ENCODE results near the gene GREB1L.

The GREB1L gene

GRCh38 chr18:21522530-21522929 is 280.5 kb downstream of the GREB1L start:
- ChIA-PET CTCF (no interaction called here), POLR2A (no interaction called here)
- Histone ChIP-seq H3K9me3 (ENCODE audit: control extremely low read depth in 1 of 5, control insufficient read depth in 4 of 5, insufficient read depth in 2 of 5, low read depth in 1 of 5, low read length in 4 of 5) (no peaks in the 10 kb centered on the region), H3K4me1 (ENCODE audit: control extremely low read depth in 1 of 4, control insufficient read depth in 4 of 4, insufficient read depth in 4 of 4, low read length in 3 of 4) (no peaks in the 10 kb centered on the region), H3K27ac (ENCODE audit: insufficient read depth in 1 of 2, low read depth in 1 of 2, low read length in 2 of 2, poor library complexity in 1 of 2, severe bottlenecking in 2 of 2) (no peak overlapping the region), H3K36me3 (ENCODE audit: control insufficient read depth in 4 of 4, insufficient read depth in 4 of 4, low read length in 3 of 4) (peaks cover 5 to 31% (median 20%) of the 10 kb centered on the region in 4 experiments), H3K4me3 (ENCODE audit: control insufficient read depth in 1 of 7, extremely low read depth in 1 of 7, insufficient read depth in 4 of 7, low read depth in 2 of 7, low read length in 6 of 7) (no peak overlapping the region), H3K27me3 (replicated peaks in 2 of 5; ENCODE audit: control insufficient read depth in 4 of 5, insufficient read depth in 5 of 5, low read length in 4 of 5) (no peaks in the 10 kb centered on the region)
- 100% methylated on average over 6 of the region's 6 CpGs for WGBS (ENCODE audit: insufficient coverage)
- no peak for DNase-seq

- no peak for DNase-seq
- Histone ChIP-seq H3K4me3 (ENCODE audit: control insufficient read depth in 1 of 7, extremely low read depth in 1 of 7, insufficient read depth in 4 of 7, low read depth in 2 of 7, low read length in 6 of 7) (no peak overlapping the region), H3K4me1 (ENCODE audit: control extremely low read depth in 1 of 4, control insufficient read depth in 4 of 4, insufficient read depth in 4 of 4, low read length in 3 of 4) (no peaks in the 10 kb centered on the region), H3K36me3 (ENCODE audit: control insufficient read depth in 4 of 4, insufficient read depth in 4 of 4, low read length in 3 of 4) (peaks cover 5 to 45% (median 27%) of the 10 kb centered on the region in 4 experiments), H3K27ac (ENCODE audit: insufficient read depth in 1 of 2, low read depth in 1 of 2, low read length in 2 of 2, poor library complexity in 1 of 2, severe bottlenecking in 2 of 2) (no peak overlapping the region), H3K27me3 (replicated peaks in 2 of 5; ENCODE audit: control insufficient read depth in 4 of 5, insufficient read depth in 5 of 5, low read length in 4 of 5) (no peaks in the 10 kb centered on the region), H3K9me3 (ENCODE audit: control extremely low read depth in 1 of 5, control insufficient read depth in 4 of 5, insufficient read depth in 2 of 5, low read depth in 1 of 5, low read length in 4 of 5) (no peaks in the 10 kb centered on the region)
- 100% methylated on average over 1 of the region's 2 CpGs for WGBS (ENCODE audit: insufficient coverage)
- ChIA-PET POLR2A (no interaction called here), CTCF (no interaction called here)
Measured at GRCh38 chr18:21525916-21526315, 283.9 kb downstream of the GREB1L start.

GRCh38 chr18:21526463-21526862 is 284.4 kb downstream of the GREB1L start:
- H3K4me1 ChIP-seq (ENCODE audit: control extremely low read depth in 1 of 4, control insufficient read depth in 4 of 4, insufficient read depth in 4 of 4, low read length in 3 of 4), result no peaks in the 10 kb centered on the region
- H3K9me3 ChIP-seq (ENCODE audit: control extremely low read depth in 1 of 5, control insufficient read depth in 4 of 5, insufficient read depth in 2 of 5, low read depth in 1 of 5, low read length in 4 of 5), result no peaks in the 10 kb centered on the region
- POLR2A ChIA-PET, result no interaction called here
- H3K4me3 ChIP-seq (ENCODE audit: control insufficient read depth in 1 of 7, extremely low read depth in 1 of 7, insufficient read depth in 4 of 7, low read depth in 2 of 7, low read length in 6 of 7), result no peak overlapping the region
- DNase-seq, result no peak
- H3K27ac ChIP-seq (ENCODE audit: insufficient read depth in 1 of 2, low read depth in 1 of 2, low read length in 2 of 2, poor library complexity in 1 of 2, severe bottlenecking in 2 of 2), result no peak overlapping the region
- H3K36me3 ChIP-seq (ENCODE audit: control insufficient read depth in 4 of 4, insufficient read depth in 4 of 4, low read length in 3 of 4), result peaks cover 5 to 50% (median 31%) of the 10 kb centered on the region in 4 experiments
- CTCF ChIA-PET, result interaction anchor here (0.6 kb wide), 1 partner anchor 9 kb away, joined by 3 read pairs; no protein-coding TSS in a partner anchor
- WGBS (ENCODE audit: insufficient coverage), result 100% methylated on average over 1 of the region's 2 CpGs
- no peaks in the 10 kb centered on the region for H3K27me3 ChIP-seq (replicated peaks in 2 of 5; ENCODE audit: control insufficient read depth in 4 of 5, insufficient read depth in 5 of 5, low read length in 4 of 5)

- DNase-seq, result no peak
- Histone ChIP-seq H3K36me3 (ENCODE audit: control insufficient read depth in 4 of 4, insufficient read depth in 4 of 4, low read length in 3 of 4) (peaks cover 20 to 64% (median 37%) of the 10 kb centered on the region in 4 experiments), H3K27me3 (replicated peaks in 2 of 5; ENCODE audit: control insufficient read depth in 4 of 5, insufficient read depth in 5 of 5, low read length in 4 of 5) (no peaks in the 10 kb centered on the region), H3K4me3 (ENCODE audit: control insufficient read depth in 1 of 7, extremely low read depth in 1 of 7, insufficient read depth in 4 of 7, low read depth in 2 of 7, low read length in 6 of 7) (no peak overlapping the region), H3K9me3 (ENCODE audit: control extremely low read depth in 1 of 5, control insufficient read depth in 4 of 5, insufficient read depth in 2 of 5, low read depth in 1 of 5, low read length in 4 of 5) (no peaks in the 10 kb centered on the region), H3K27ac (ENCODE audit: insufficient read depth in 1 of 2, low read depth in 1 of 2, low read length in 2 of 2, poor library complexity in 1 of 2, severe bottlenecking in 2 of 2) (no peak overlapping the region), H3K4me1 (ENCODE audit: control extremely low read depth in 1 of 4, control insufficient read depth in 4 of 4, insufficient read depth in 4 of 4, low read length in 3 of 4) (no peaks in the 10 kb centered on the region)
- CTCF ChIA-PET, result no interaction called here
- POLR2A ChIA-PET, result no interaction called here
- WGBS (ENCODE audit: insufficient coverage), result no CpG with 5 or more reads among the region's 1 CpG
Measured at GRCh38 chr18:21534327-21534726, 292.3 kb downstream of the GREB1L start.

GRCh38 chr18:21538230-21538629 is 296.2 kb downstream of the GREB1L start:
- POLR2A ChIA-PET, result no interaction called here
- no peaks in the 10 kb centered on the region for H3K27me3 ChIP-seq (replicated peaks in 2 of 5; ENCODE audit: control insufficient read depth in 4 of 5, insufficient read depth in 5 of 5, low read length in 4 of 5)
- no peak for DNase-seq
- H3K4me3 ChIP-seq (ENCODE audit: control insufficient read depth in 1 of 7, extremely low read depth in 1 of 7, insufficient read depth in 4 of 7, low read depth in 2 of 7, low read length in 6 of 7), result no peak overlapping the region
- H3K36me3 ChIP-seq (ENCODE audit: control insufficient read depth in 4 of 4, insufficient read depth in 4 of 4, low read length in 3 of 4), result peaks cover 15 to 50% (median 25%) of the 10 kb centered on the region in 4 experiments
- WGBS (ENCODE audit: insufficient coverage), result no CpG with 5 or more reads among the region's 3 CpGs
- no peaks in the 10 kb centered on the region for H3K9me3 ChIP-seq (ENCODE audit: control extremely low read depth in 1 of 5, control insufficient read depth in 4 of 5, insufficient read depth in 2 of 5, low read depth in 1 of 5, low read length in 4 of 5)
- CTCF ChIA-PET, result no interaction called here
- H3K4me1 ChIP-seq (ENCODE audit: control extremely low read depth in 1 of 4, control insufficient read depth in 4 of 4, insufficient read depth in 4 of 4, low read length in 3 of 4), result no peaks in the 10 kb centered on the region
- H3K27ac ChIP-seq (ENCODE audit: insufficient read depth in 1 of 2, low read depth in 1 of 2, low read length in 2 of 2, poor library complexity in 1 of 2, severe bottlenecking in 2 of 2), result no peak overlapping the region

- H3K4me3 ChIP-seq (ENCODE audit: control insufficient read depth in 1 of 7, extremely low read depth in 1 of 7, insufficient read depth in 4 of 7, low read depth in 2 of 7, low read length in 6 of 7), result no peak overlapping the region
- ChIA-PET POLR2A (no interaction called here), CTCF (no interaction called here)
- no peak overlapping the region for H3K27ac ChIP-seq (ENCODE audit: insufficient read depth in 1 of 2, low read depth in 1 of 2, low read length in 2 of 2, poor library complexity in 1 of 2, severe bottlenecking in 2 of 2)
- DNase-seq, result no peak
- WGBS (ENCODE audit: insufficient coverage), result 100% methylated on average over 1 of the region's 5 CpGs
- no peaks in the 10 kb centered on the region for H3K9me3 ChIP-seq (ENCODE audit: control extremely low read depth in 1 of 5, control insufficient read depth in 4 of 5, insufficient read depth in 2 of 5, low read depth in 1 of 5, low read length in 4 of 5)
- peaks cover 7 to 32% (median 17%) of the 10 kb centered on the region in 4 experiments for H3K36me3 ChIP-seq (ENCODE audit: control insufficient read depth in 4 of 4, insufficient read depth in 4 of 4, low read length in 3 of 4)
- H3K4me1 ChIP-seq (ENCODE audit: control extremely low read depth in 1 of 4, control insufficient read depth in 4 of 4, insufficient read depth in 4 of 4, low read length in 3 of 4), result no peaks in the 10 kb centered on the region
- H3K27me3 ChIP-seq (replicated peaks in 2 of 5; ENCODE audit: control insufficient read depth in 4 of 5, insufficient read depth in 5 of 5, low read length in 4 of 5), result no peaks in the 10 kb centered on the region
Measured at GRCh38 chr18:21546423-21546822, 304.4 kb downstream of the GREB1L start.

GRCh38 chr18:21548647-21549046 is 306.6 kb downstream of the GREB1L start:
- CTCF ChIA-PET, result no interaction called here
- 100% methylated on average over 2 of the region's 2 CpGs for WGBS (ENCODE audit: insufficient coverage)
- H3K27me3 ChIP-seq (replicated peaks in 2 of 5; ENCODE audit: control insufficient read depth in 4 of 5, insufficient read depth in 5 of 5, low read length in 4 of 5), result no peaks in the 10 kb centered on the region
- H3K9me3 ChIP-seq (ENCODE audit: control extremely low read depth in 1 of 5, control insufficient read depth in 4 of 5, insufficient read depth in 2 of 5, low read depth in 1 of 5, low read length in 4 of 5), result no peaks in the 10 kb centered on the region
- no peak overlapping the region for H3K4me3 ChIP-seq (ENCODE audit: control insufficient read depth in 1 of 7, extremely low read depth in 1 of 7, insufficient read depth in 4 of 7, low read depth in 2 of 7, low read length in 6 of 7)
- no peak overlapping the region for H3K27ac ChIP-seq (ENCODE audit: insufficient read depth in 1 of 2, low read depth in 1 of 2, low read length in 2 of 2, poor library complexity in 1 of 2, severe bottlenecking in 2 of 2)
- no peaks in the 10 kb centered on the region for H3K4me1 ChIP-seq (ENCODE audit: control extremely low read depth in 1 of 4, control insufficient read depth in 4 of 4, insufficient read depth in 4 of 4, low read length in 3 of 4)
- no peak for DNase-seq
- POLR2A ChIA-PET, result no interaction called here
- peaks cover 11 to 41% (median 26%) of the 10 kb centered on the region in 4 experiments for H3K36me3 ChIP-seq (ENCODE audit: control insufficient read depth in 4 of 4, insufficient read depth in 4 of 4, low read length in 3 of 4)
